Endothelial cell of umbilical vein (primary cell): Measurements from ENCODE around the gene MRPL50. TPM values are rescaled to one million over a fixed set of nuclear protein-coding genes. Genes with fewer than 3 reads are reported as not detected.

ENCODE experiments used
- BruUV-seq: library from RNA; stranded (reverse); fragments of 400-500 nt; replicated peaks from 2 replicates; lab custom pipeline; 2021; lab: Mats Ljungman, UMichigan
- CTCF ChIA-PET: fragments of 300-600, 350-600 bp; sonication (Branson Sonifier 250); formaldehyde crosslinking; loops from one replicate; lab custom pipeline; 2021; ENCODE audit warnings: antibody characterized with exemption, inconsistent platforms; lab: Charles Lee
- POLR2A ChIA-PET: fragments of 300-600, 350-600 bp; sonication (Branson Sonifier 250); formaldehyde crosslinking; loops from one replicate; lab custom pipeline; 2021; ENCODE audit warnings: antibody characterized with exemption, inconsistent platforms; lab: Charles Lee
- DNase-seq: peaks from one replicate; pipeline ENCODE4 v3.0.0-alpha.2; 2011; ENCODE audit warnings: low read depth, low spot score
- FAIRE-seq: peaks from 2 replicates; lab custom pipeline; 2011; peaks lifted over from hg19 to GRCh38; lab: Jason Lieb, UNC
- H2AFZ ChIP-seq: 2 replicates; pipeline ENCODE4 v1.6.0; 2012; ENCODE audit warnings: low read depth, low read length, control low read depth, inconsistent platforms
- H3K27ac ChIP-seq: 2 replicates; pipeline ENCODE4 v1.5.1; 2011; ENCODE audit warnings: low read depth, mild to moderate bottlenecking, control low read depth, low read length, moderate library complexity; ENCODE audit not compliant: insufficient read depth
- H3K27me3 ChIP-seq, 2 experiments: 2 replicates each; pipeline versions ENCODE4 v1.6.0 to v1.6.1; 2011; ENCODE audit warnings: low read length in 2 of 2, mixed read lengths in 1 of 2; ENCODE audit not compliant: control insufficient read depth in 2 of 2, insufficient read depth in 2 of 2
- H3K36me3 ChIP-seq, 2 experiments: 2 replicates in 1 of 2; 3 replicates in 1 of 2; pipeline ENCODE4 v1.5.1; 2011; ENCODE audit warnings: low read length in 2 of 2, mild to moderate bottlenecking in 1 of 2, moderate library complexity in 1 of 2; ENCODE audit not compliant: control insufficient read depth in 2 of 2, insufficient read depth in 2 of 2; ENCODE audit errors: extremely low read depth in 1 of 2
- H3K4me1 ChIP-seq: 3 replicates; pipeline ENCODE4 v1.5.1; 2011; ENCODE audit warnings: mild to moderate bottlenecking, low read length; ENCODE audit not compliant: control insufficient read depth, insufficient read depth; ENCODE audit errors: extremely low read depth
- H3K4me2 ChIP-seq: 2 replicates; pipeline ENCODE4 v1.6.1; 2011; ENCODE audit warnings: low read length, control low read depth, mixed read lengths; ENCODE audit not compliant: insufficient read depth
- H3K4me3 ChIP-seq, 3 experiments: fragments of 200-600 bp in 1 of 3; sonication (generic), shearing (Covaris generic) in 1 of 3; replicated peaks in 1 of 3; 2 replicates each; pipeline ENCODE4 v1.5.1; 2011 to 2016; ENCODE audit warnings: control low read depth in 3 of 3, low read length in 3 of 3, mild to moderate bottlenecking in 2 of 3, inconsistent platforms in 1 of 3, low read depth in 1 of 3, moderate library complexity in 1 of 3; ENCODE audit not compliant: insufficient read depth in 1 of 3
- H3K79me2 ChIP-seq: 2 replicates; pipeline ENCODE4 v1.6.0; 2012; ENCODE audit warnings: low read length, inconsistent platforms; ENCODE audit not compliant: control insufficient read depth, insufficient read depth
- H3K9ac ChIP-seq: replicated peaks from 2 replicates; pipeline ENCODE3; 2011; ENCODE audit warnings: low read length, control low read depth; ENCODE audit not compliant: insufficient read depth; ENCODE audit errors: extremely low read depth
- H3K9me1 ChIP-seq: replicated peaks from 3 replicates; pipeline ENCODE4 v1.6.0; 2011; ENCODE audit warnings: mild to moderate bottlenecking, low read length; ENCODE audit not compliant: control insufficient read depth, insufficient read depth; ENCODE audit errors: extremely low read depth
- H3K9me3 ChIP-seq: replicated peaks from 2 replicates; pipeline ENCODE4 v1.5.1; 2012; ENCODE audit warnings: low read length, inconsistent platforms; ENCODE audit not compliant: control insufficient read depth, insufficient read depth
- H4K20me1 ChIP-seq: replicated peaks from 2 replicates; pipeline ENCODE3; 2011; ENCODE audit warnings: mild to moderate bottlenecking, low read length; ENCODE audit not compliant: control insufficient read depth, insufficient read depth; ENCODE audit errors: extremely low read depth
- CTCF ChIP-seq, 2 donors: IDR thresholded peaks; 1 replicate in 1 of 2; 2 replicates in 1 of 2; pipeline ENCODE4 v1.5.1; 2011; ENCODE audit warnings: low read length in 2 of 2, mild to moderate bottlenecking in 2 of 2, moderate library complexity in 2 of 2, control low read depth in 1 of 2, inconsistent platforms in 1 of 2, low read depth in 1 of 2; ENCODE audit not compliant: insufficient read depth in 1 of 2; ENCODE audit errors: extremely low read depth in 1 of 2
- EZH2 ChIP-seq: IDR thresholded peaks from 2 replicates; pipeline ENCODE4 v1.6.1; 2012; ENCODE audit warnings: borderline replicate concordance, low read depth, mild to moderate bottlenecking, moderate library complexity, low read length, inconsistent platforms; ENCODE audit not compliant: severe bottlenecking
- FOS ChIP-seq: IDR thresholded peaks from 2 replicates; pipeline ENCODE4 v1.6.1; 2011; ENCODE audit warnings: mild to moderate bottlenecking, low read length, moderate library complexity, borderline replicate concordance; ENCODE audit not compliant: insufficient read depth
- GATA2 ChIP-seq: IDR thresholded peaks from 2 replicates; pipeline ENCODE4 v1.7.0; 2011; ENCODE audit warnings: low read depth, mild to moderate bottlenecking, moderate library complexity, mixed read lengths, low read length; ENCODE audit not compliant: insufficient read length, insufficient read depth
- JUN ChIP-seq: IDR thresholded peaks from 2 replicates; pipeline ENCODE4 v1.6.1; 2011; ENCODE audit warnings: borderline replicate concordance, low read depth; ENCODE audit not compliant: insufficient read length, insufficient read depth
- MAX ChIP-seq: IDR thresholded peaks from 2 replicates; pipeline ENCODE4 v1.6.1; 2011; ENCODE audit not compliant: insufficient read depth, insufficient read length
- MYC ChIP-seq: IDR thresholded peaks from one replicate; pipeline ENCODE4 v1.6.1; 2011; ENCODE audit warnings: mild to moderate bottlenecking, low read depth, low read length
- POLR2A ChIP-seq: IDR thresholded peaks from 2 replicates; pipeline ENCODE4 v1.6.1; 2012; ENCODE audit warnings: low read depth, mild to moderate bottlenecking, control low read depth, low read length
- POLR2AphosphoS5 ChIP-seq: IDR thresholded peaks from 2 replicates; pipeline ENCODE4 v1.6.1; 2012; ENCODE audit warnings: low read depth, mild to moderate bottlenecking, control low read depth, low read length, moderate library complexity; ENCODE audit not compliant: insufficient read depth
- dilution Hi-C: fragments of 300-500 bp; cut with MboI; formaldehyde crosslinking; loops from one replicate; pipeline ENCODE4 v1.15.0; 2019; ENCODE audit warnings: low sequenced_read_pairs; ENCODE audit not compliant: extremely low pct_ligation_motif_present
- intact Hi-C: fragments of 100-400 bp; cut with micrococcal nuclease; formaldehyde crosslinking; loops from one replicate; pipeline ENCODE4 v1.10.0; 2022
- polyA plus RNA-seq, 4 experiments: library from polyadenylated mRNA; depleted of rRNA in 3 of 4; stranded (reverse) in 3 of 4; unstranded in 1 of 4; fragments of >200 nt; gene quantifications; 2 replicates each; pipeline versions ENCODE4 v1.2.1 to v1.2.3, GENCODE V29; 2011 to 2012; ENCODE audit warnings: missing spikeins in 1 of 4
- total RNA-seq: library from RNA; stranded (reverse); gene quantifications from 2 replicates; pipeline ENCODE4 v1.2.3, GENCODE V29; 2021

The MRPL50 gene
- total and polyA plus RNA-seq, 2 donors (not counting 3 experiments of a cell fraction or from before 2014, with no cell fraction given), result 5.7 to 9.7 TPM

GRCh38 chr9:101350285-101350684 lies 48.1 kb downstream of the MRPL50 start:
- intact Hi-C loops, result no loop called here
- CTCF ChIA-PET, result no interaction called here

More at GRCh38 chr9:101350285-101350684, 48.1 kb downstream of the MRPL50 start:
- no peaks in the 10 kb centered on the region for H3K4me1 ChIP-seq
- H2AFZ ChIP-seq, result no peak overlapping the region
- H3K79me2 ChIP-seq, result no peaks in the 10 kb centered on the region
- no TSS peak for BruUV-seq
- TF ChIP-seq GATA2 (no peak), FOS (no peak), MAX (no peak), CTCF (IDR thresholded peaks at IDR 0.05; ENCODE audit: extremely low read depth in 1 of 2, insufficient read depth in 1 of 2, low read depth in 1 of 2, low read length in 2 of 2) (no peak), JUN (no peak), MYC (no peak), EZH2 (no peak), POLR2A (no peak), POLR2AphosphoS5 (no peak)
- no peak overlapping the region for H3K4me3 ChIP-seq
- H3K4me2 ChIP-seq, result no peak overlapping the region
- H3K27ac ChIP-seq, result no peak overlapping the region
- no peak overlapping the region for H3K9ac ChIP-seq
- no peaks in the 10 kb centered on the region for H4K20me1 ChIP-seq
- H3K27me3 ChIP-seq, result no peaks in the 10 kb centered on the region
- H3K36me3 ChIP-seq, result no peaks in the 10 kb centered on the region
- no peaks in the 10 kb centered on the region for H3K9me1 ChIP-seq
- dilution Hi-C loops, result no loop called here
- FAIRE-seq, result no peak
- no peaks in the 10 kb centered on the region for H3K9me3 ChIP-seq
- POLR2A ChIA-PET, result no interaction called here
- no peak for DNase-seq
